Fibroblast of skin of scalp (primary cell): ENCODE results near the gene S1PR3. TPM values are rescaled to one million over a fixed set of nuclear protein-coding genes. Genes with fewer than 3 reads are reported as not detected.
"Not testable (repeated sequence)": the region's sequence is repeated elsewhere in the genome, so short reads cannot be mapped to it uniquely, and the experiment has no call there.

Experiments used
- DNase-seq: peaks from one replicate; pipeline ENCODE4 v3.0.0-alpha.2; 2013
- polyA plus RNA-seq, 2 experiments: library from polyadenylated mRNA; unstranded; fragments of 120-200 nt; gene quantifications; one replicate each; pipeline ENCODE4 v1.2.1, GENCODE V29; 2013; ENCODE audit not compliant: insufficient read length in 2 of 2

S1PR3 gene
- polyA plus RNA-seq (2013, experiment 1 of 2; ENCODE audit: insufficient read length), result 4.7 TPM
- 5.4 TPM for polyA plus RNA-seq (2013, experiment 2 of 2; ENCODE audit: insufficient read length)

- peak; percentile 33 for DNase-seq
Observed at GRCh38 chr9:88991066-88992034, at the start of gene S1PR3. Gene S1PR3 (plus strand): TSS chr9:88991468. CDS start chr9:89001201, 9,733 bp downstream.

DNA sequence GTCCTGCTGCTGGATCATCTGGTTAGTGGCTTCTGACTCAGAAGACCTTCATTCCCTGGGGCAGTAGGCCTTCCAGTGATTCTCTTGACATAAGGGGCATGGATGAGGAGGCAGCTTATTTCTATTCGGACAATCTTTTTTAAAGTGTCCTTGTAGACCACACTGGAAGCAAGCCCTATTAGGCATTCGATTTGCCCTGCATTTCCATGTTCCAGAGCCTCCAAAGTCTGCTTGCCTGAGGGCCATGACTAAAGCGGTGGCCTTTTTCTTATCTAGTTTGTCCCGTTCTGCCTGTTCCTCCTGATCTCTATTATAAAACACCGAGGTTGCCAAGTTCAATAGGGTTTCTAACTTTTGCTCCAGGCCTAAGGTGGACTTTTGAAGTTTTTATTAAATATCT is 49.7 kb upstream of the S1PR3 start:
- DNase-seq, result not testable (repeated sequence)

- no peak for DNase-seq
Observed at GRCh38 chr9:88942411-88942810, 48.9 kb upstream of the S1PR3 start.

DNA sequence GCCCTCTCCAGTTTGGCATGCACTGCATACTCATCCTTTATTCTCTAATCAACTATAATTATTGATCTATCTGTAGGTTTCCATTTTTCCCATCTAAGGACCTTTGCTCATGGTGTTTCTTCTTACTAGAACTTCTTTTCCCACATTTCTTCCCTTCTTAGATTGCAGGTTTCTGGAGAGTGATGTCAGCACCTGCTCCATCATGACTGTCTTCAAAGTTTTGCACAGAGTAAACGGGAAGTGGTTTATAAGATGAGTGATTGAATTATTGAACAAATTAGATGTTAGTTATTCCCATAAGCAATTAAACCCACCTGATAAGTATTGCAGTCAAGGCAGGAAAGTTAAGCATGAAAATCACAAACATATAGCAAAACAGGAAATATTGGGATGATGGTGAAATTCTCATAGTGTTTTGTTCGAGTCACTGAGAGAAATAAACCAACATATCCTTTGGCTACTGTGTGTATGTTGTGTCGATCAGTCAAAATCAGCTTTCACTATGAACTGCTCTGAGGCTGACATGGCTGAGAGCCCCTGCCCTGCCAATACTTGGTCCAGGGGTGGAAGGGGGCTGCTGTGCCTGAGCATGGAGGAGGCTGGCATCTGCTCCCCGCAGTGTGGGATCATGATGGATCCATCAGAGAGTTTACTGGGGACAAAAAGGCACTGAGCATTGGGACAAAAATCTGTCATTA is 45.5 kb upstream of the S1PR3 start:
- no peak for DNase-seq

GRCh38 chr9:88947581-88948573 is 43.4 kb upstream of the S1PR3 start:
- DNase-seq, result no peak

DNA sequence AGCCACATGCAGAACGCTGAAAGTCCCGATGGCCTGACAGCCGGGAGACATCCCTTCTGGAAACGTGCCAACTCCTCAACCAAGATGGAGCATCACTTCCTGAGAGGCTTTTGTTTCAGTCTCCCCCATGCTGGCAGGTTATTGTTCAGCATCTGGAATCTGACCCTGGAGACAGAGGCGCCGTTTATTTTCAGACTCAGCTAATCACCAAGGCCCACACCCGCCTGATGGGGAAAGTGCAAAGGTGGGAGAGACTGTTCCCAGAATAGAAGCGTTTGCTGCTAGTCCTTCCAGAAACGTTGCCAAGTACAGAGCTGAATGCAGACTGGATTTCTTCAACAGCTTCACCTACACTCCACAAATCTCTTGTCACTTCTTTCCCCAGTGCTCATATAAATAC is 41.8 kb upstream of the S1PR3 start:
- peak; percentile 24 for DNase-seq

GRCh38 chr9:88949961-88950340 is 41.3 kb upstream of the S1PR3 start:
- DNase-seq, result peak; percentile 17

DNA sequence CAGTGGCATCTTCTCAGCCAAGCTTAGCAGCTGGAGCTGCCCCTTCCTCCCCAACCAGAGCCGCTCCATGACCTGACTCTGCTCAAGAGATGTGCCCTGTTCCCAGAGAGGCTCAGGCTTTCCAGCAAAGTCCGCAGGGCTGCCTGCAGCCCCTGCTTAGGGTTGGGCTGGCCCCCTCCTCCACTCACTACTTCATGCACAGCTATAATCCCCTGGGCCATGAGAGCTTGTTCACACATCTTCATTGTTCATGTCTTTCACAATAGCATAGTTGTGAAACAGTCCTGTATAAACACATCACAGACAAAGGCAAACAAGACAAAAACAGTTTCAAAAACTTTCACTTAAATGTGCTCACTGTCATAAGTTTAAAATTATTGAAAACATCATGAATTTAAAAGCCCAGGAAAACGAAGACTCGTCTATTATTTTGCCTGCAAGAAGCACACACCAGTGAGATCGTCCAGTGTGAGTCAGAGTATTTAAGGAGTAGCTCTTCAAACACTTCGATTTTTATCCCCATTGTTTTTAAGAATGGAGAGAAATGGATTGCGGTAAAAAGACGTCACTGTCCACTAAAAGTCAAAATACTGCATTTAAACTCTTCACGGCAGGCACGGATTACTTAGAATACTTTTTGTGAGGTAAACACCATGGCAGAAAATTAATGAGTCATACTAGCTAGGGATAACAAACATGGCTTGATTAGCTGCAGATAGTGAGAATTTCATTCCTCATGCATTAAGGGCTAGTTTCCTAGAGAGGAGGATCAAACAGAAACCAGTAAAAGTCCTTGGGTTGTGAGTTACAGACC is 40.7 kb upstream of the S1PR3 start:
- peak; percentile 57 for DNase-seq

- no peak for DNase-seq
Observed at GRCh38 chr9:88951155-88951542, 40.1 kb upstream of the S1PR3 start.

- peak; percentile 31 for DNase-seq
Observed at GRCh38 chr9:88952086-88952615, 39.1 kb upstream of the S1PR3 start.

DNA sequence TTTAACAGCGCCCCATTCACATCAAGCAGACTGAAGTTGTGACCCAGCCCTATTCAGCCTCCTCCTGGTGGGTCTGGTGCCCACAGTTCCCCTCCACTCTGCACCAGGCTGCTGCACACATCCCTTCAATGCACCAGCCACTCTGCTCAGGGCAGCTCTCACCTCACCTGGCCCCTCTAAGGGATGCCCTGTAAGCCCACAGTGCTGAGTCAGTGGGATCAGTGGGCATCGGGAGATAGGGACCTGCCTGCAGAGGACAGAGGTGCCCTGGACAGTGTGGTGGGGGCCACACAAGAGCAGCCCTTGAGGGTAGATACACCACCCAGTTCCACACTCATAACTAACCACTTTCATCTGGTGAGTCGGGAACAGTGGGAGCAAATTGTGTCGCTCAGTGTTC is 38.3 kb upstream of the S1PR3 start:
- no peak for DNase-seq

DNA sequence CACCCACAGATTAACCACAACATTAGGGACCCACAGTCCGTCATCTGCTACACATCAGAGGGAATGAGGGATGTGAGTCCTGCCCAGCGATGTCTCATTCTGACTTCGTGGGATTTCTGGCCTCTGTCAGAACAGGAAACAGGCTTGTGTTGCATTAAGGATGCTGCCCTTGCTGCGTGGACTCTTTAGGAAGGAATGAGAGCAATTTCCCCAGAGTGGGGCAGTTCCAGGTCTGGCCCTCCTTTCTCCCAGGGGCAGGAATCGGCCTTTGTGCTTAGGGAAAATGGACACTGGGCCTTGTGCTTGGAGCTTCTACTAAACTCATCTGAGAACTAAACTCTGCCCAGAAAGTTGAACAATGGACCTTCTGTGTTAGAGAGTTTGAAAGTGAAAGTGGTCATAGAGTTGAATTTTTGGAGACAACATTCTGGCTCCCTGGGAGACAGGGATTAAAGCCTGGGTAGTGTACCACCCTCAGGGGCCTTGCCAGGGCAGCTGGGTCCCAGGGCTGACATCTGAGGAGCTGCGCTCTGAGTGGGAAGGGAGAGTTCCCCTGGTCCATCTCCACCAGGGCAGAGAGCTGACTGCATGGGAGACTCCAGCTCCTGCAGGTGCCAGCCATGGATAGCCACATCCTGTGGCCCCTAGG is 37.8 kb upstream of the S1PR3 start:
- peak; percentile 61 for DNase-seq

DNA sequence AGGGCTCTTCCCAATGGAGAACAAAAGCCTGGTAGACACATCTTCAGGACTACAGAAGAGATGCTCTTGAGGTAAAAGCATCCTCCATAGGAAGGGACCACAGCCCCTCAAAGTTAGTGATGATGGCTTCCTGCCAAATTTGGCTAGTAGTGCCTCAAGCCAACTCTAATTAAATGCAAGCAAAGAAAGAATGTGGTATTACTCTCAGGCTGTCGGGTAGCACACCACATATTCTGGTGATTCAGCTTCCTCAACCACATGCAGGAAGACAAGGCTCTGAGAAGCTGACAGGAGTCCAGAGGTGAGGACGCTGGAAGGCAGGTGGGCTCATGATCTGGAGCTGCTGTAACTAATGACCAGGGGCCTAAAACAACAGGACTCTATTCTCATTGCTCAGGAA is 37.2 kb upstream of the S1PR3 start:
- DNase-seq, result peak; percentile 61

DNA sequence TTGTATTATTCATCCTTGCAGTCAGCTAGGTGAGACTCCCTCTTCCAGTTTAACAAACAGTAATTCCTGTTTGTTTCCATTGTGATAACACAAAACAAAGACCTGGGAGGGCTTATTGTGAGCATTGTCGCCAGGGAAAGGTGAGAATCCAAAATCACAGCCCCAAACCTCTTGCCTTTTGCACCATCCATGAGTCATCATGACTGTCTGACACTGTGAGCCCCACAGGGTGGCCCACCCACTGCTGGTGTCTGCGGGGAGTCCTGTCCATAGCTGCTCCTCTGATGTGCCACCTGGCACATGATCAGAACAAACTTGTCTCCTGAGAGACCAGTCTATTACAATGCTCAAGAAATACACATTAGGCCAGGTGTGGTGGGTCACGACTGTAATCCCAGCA is 33.7 kb upstream of the S1PR3 start:
- DNase-seq, result no peak

DNA sequence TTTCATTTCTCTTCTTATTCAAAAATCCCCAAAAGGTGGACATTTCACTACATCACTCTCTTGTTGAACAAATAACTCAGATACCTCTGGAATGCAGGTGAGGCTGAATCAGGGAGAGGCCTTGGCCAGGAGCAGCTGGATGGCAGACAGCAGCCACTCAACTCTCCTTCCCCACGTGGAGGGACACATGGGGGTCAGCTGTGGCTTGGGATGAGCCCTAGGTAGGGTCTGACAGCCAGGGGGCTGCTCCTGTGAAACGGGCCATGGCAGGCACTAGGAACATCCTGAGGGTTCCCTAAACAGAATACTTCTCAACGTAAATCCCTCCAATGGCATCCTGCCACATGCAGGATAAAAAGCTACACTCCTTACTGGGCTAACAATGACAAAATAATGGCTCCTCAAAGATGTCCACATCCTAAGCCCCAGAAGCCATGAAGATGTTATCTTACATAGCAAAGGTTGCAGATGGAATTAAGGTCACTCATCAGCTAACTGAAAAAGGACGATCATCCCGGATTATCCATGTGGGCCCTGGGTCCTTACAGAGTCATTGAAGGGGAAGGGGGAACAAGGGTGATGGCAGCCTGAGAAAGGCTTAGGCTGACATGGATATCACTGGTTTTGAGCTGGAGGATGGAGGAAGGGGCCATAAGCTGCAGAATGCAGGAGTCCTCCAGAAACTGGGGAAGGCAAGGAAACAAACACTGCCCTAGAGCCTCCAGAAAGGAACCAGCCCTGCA is 31.4 kb upstream of the S1PR3 start:
- DNase-seq, result no peak

DNA sequence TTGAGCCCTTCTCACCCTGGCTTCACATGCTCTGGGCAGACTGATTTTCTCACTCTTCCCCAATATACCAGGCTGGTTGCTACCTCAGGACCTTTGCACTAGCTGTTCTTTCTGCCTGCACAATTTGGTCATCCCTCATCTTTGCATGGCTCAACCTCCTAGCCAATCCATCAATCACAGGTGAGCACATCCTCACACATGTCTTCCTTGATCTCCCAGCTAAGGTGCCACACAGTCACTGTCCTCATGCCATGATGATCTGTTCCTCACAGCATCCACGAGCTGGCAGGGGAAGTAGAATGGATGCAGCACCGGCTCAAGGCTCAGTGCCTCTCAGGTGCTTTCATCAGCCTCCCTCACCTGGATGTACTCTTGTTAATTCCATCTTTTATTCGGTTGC is 30.6 kb upstream of the S1PR3 start:
- no peak for DNase-seq

- DNase-seq, result no peak
Observed at GRCh38 chr9:88965473-88965872, 25.8 kb upstream of the S1PR3 start.

- no peak for DNase-seq
Observed at GRCh38 chr9:88966894-88967676, 24.2 kb upstream of the S1PR3 start.

DNA sequence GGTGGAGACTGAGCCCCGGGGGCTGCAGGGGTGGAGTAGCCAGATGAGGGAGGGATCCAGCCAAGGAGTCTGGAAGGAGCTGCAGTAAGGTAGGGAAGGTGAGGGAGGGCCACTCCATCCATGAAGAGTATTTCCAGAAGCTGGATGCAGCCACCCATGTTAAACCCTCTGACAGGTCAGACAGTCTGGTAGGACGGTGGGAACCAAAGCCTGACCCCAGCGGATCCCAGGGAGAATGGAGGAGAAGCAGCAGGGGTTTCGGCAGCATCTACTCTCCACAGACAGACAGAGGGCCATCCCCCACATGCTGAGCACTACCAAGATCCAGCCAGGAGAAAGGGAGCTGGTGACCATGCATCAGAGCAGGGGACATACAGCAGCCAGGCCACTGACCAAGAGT is 22.5 kb upstream of the S1PR3 start:
- DNase-seq, result no peak
